A549 (cell line): ENCODE data around the gene TYRP1. TPM values are rescaled to one million over a fixed set of nuclear protein-coding genes. Genes with fewer than 3 reads are reported as not detected.

Source experiments
- ATAC-seq, 2 experiments: fragments of 200-7000 bp in 1 of 2; fragments of >200 bp in 1 of 2; cut with Nextera tagmentation in 1 of 2; cut with Tn5 transposase in 1 of 2; 3 replicates each; pipeline versions ENCODE4 v1.8.0 to v1.9.1; 2018 to 2020; ENCODE audit warnings: mild to moderate bottlenecking in 1 of 2, moderate library complexity in 1 of 2
- CTCF ChIA-PET: fragments of 300-600 bp; sonication (Branson Sonifier 250); formaldehyde crosslinking; extraction: SDS; loops from one replicate; lab custom pipeline; 2021; ENCODE audit warnings: antibody characterized with exemption, inconsistent platforms; lab: Yijun Ruan, JAX
- POLR2A ChIA-PET: fragments of 350-600 bp; formaldehyde crosslinking; extraction: SDS; loops from one replicate; lab custom pipeline; 2021; ENCODE audit warnings: antibody characterized with exemption, inconsistent platforms; lab: Yijun Ruan, JAX
- DNase-seq, 2 experiments: peaks; one replicate each; pipeline versions ENCODE4 v3.0.0 to v3.0.0-alpha.2; 2011 to 2016; ENCODE audit warnings: low read depth in 1 of 2, low spot score in 1 of 2
- FAIRE-seq: peaks from 2 replicates; lab custom pipeline; 2011; peaks lifted over from hg19 to GRCh38; lab: Jason Lieb, UNC
- H3K27ac ChIP-seq, 2 experiments: fragments of >200 bp; sonication (Bioruptor Twin); formaldehyde crosslinking; 3 replicates each; pipeline ENCODE4 v1.5.1; 2016 to 2017
- H3K4me1 ChIP-seq: fragments of >200 bp; sonication (Bioruptor Twin); formaldehyde crosslinking; 3 replicates; pipeline ENCODE4 v1.6.1; 2016
- H3K4me2 ChIP-seq: fragments of >200 bp; sonication (Bioruptor Twin); formaldehyde crosslinking; 3 replicates; pipeline ENCODE4 v1.6.1; 2016
- H3K4me3 ChIP-seq: fragments of >200 bp; sonication (Bioruptor Twin); formaldehyde crosslinking; 3 replicates; pipeline ENCODE4 v1.5.1; 2016
- H3K9me3 ChIP-seq: fragments of >200 bp; sonication (Bioruptor Twin); formaldehyde crosslinking; 3 replicates; pipeline ENCODE4 v1.6.1; 2016
- CBX2 ChIP-seq: fragments of 200-600 bp; sonication (generic); IDR thresholded peaks from 2 replicates; pipeline ENCODE4 v1.6.1; 2016; ENCODE audit warnings: low read depth, mild to moderate bottlenecking, borderline replicate concordance
- CBX8 ChIP-seq: fragments of 200-600 bp; sonication (generic); IDR thresholded peaks from 2 replicates; pipeline ENCODE4 v1.6.1; 2016
- CEBPB ChIP-seq, 2 experiments: fragments of >200 bp in 1 of 2; sonication (Bioruptor Twin) in 1 of 2; formaldehyde crosslinking in 1 of 2; IDR thresholded peaks; 2 replicates each; pipeline ENCODE4 v1.6.1; 2012 to 2016
- CHD4 ChIP-seq: fragments of 200-600 bp; sonication (generic); IDR thresholded peaks from 2 replicates; pipeline ENCODE4 v1.6.1; 2016; ENCODE audit warnings: antibody characterized with exemption, mild to moderate bottlenecking, borderline replicate concordance
- EHMT2 ChIP-seq: fragments of 200-600 bp; sonication (generic); IDR thresholded peaks from 2 replicates; pipeline ENCODE4 v1.6.1; 2016; ENCODE audit warnings: antibody characterized with exemption, low read depth, mild to moderate bottlenecking, moderate library complexity
- HDAC2 ChIP-seq: fragments of 200-600 bp; sonication (generic); IDR thresholded peaks from 2 replicates; pipeline ENCODE4 v1.6.1; 2016
- HEYL ChIP-seq: fragments of 250-450 bp; sonication (Bioruptor Pico); IDR thresholded peaks from 2 replicates; pipeline ENCODE4 v1.8.0; 2021; ENCODE audit warnings: mild to moderate bottlenecking, moderate library complexity
- HOXA7 ChIP-seq: fragments of 250-450 bp; sonication (Bioruptor Pico); IDR thresholded peaks from 2 replicates; pipeline ENCODE4 v1.5.0; 2020; ENCODE audit warnings: mild to moderate bottlenecking, moderate library complexity
- HOXB13 ChIP-seq: fragments of 250-450 bp; sonication (Bioruptor Pico); IDR thresholded peaks from 2 replicates; pipeline ENCODE4 v1.5.0; 2020; ENCODE audit warnings: low read depth, mild to moderate bottlenecking, moderate library complexity
- JUNB ChIP-seq: fragments of >200 bp; sonication (Bioruptor Twin); formaldehyde crosslinking; IDR thresholded peaks from 2 replicates; pipeline ENCODE4 v1.6.1; 2016
- KDM5A ChIP-seq: fragments of 200-600 bp; sonication (generic); IDR thresholded peaks from 2 replicates; pipeline ENCODE4 v1.6.1; 2016; ENCODE audit warnings: antibody characterized with exemption, mild to moderate bottlenecking
- MAFK ChIP-seq: fragments of 450-650 bp; IDR thresholded peaks from 2 replicates; pipeline ENCODE4 v1.6.1; 2014; ENCODE audit not compliant: partially characterized antibody
- MAZ ChIP-seq: fragments of 150-350 bp; IDR thresholded peaks from 2 replicates; pipeline ENCODE4 v1.6.1; 2014; ENCODE audit warnings: antibody characterized with exemption, low read depth, low read length, borderline replicate concordance
- NFE2L2 ChIP-seq: fragments of 150-350 bp; conservative IDR thresholded peaks from 2 replicates; pipeline ENCODE4 v1.6.1; 2014; ENCODE audit warnings: low read length
- NR3C1 ChIP-seq: fragments of >200 bp; sonication (Bioruptor Twin); formaldehyde crosslinking; IDR thresholded peaks from 3 replicates; pipeline ENCODE4 v1.6.1; 2017
- PHF8 ChIP-seq: fragments of 200-600 bp; sonication (generic); IDR thresholded peaks from 2 replicates; pipeline ENCODE4 v1.6.1; 2016; ENCODE audit warnings: low read depth, mild to moderate bottlenecking, antibody characterized with exemption, moderate library complexity, borderline replicate concordance
- POLR2A ChIP-seq: IDR thresholded peaks from 2 replicates; pipeline ENCODE4 v1.6.1; 2012; ENCODE audit warnings: mild to moderate bottlenecking, low read length
- RCOR1 ChIP-seq: fragments of 150-350 bp; IDR thresholded peaks from 2 replicates; pipeline ENCODE4 v1.6.1; 2014; ENCODE audit warnings: antibody characterized with exemption, low read length, low read depth
- RNF2 ChIP-seq: fragments of 200-600 bp; sonication (generic); IDR thresholded peaks from 2 replicates; pipeline ENCODE4 v1.6.1; 2016; ENCODE audit warnings: low read depth, mild to moderate bottlenecking, antibody characterized with exemption, moderate library complexity, borderline replicate concordance
- SREBF2 ChIP-seq: fragments of 450-650 bp; IDR thresholded peaks from 2 replicates; pipeline ENCODE4 v1.6.1; 2014; ENCODE audit warnings: mild to moderate bottlenecking, moderate library complexity
- WGBS: methylation state at CpG from one replicate; pipeline ENCODE4 v1.1.6; 2017; ENCODE audit errors: missing lambda C conversion rate; 5-methylcytosine and 5-hydroxymethylcytosine counted together
- polyA plus RNA-seq, 4 experiments: library from polyadenylated mRNA; depleted of rRNA in 3 of 4; stranded (reverse); fragments of >200 nt; fragmentation: RNase III in 1 of 4; extraction: RNeasy Plus Mini Kit Qiagen cat#74134 plus additional on column Dnase treatment in 1 of 4; gene quantifications; 2 replicates in 3 of 4; 3 replicates in 1 of 4; pipeline ENCODE4 v1.2.3, GENCODE V29; 2011 to 2017
- TF ChIP-seq, protein P1 (sequence below): fragments of 450-650 bp; IDR thresholded peaks from 2 replicates; pipeline ENCODE4 v1.6.1; 2014; ENCODE audit warnings: antibody characterized with exemption
- TF ChIP-seq, protein P2 (sequence below): IDR thresholded peaks from 2 replicates; pipeline ENCODE4 v1.6.1; 2012
- TF ChIP-seq, protein P3 (sequence below): fragments of >200 bp; sonication (Bioruptor Twin); formaldehyde crosslinking; IDR thresholded peaks from 3 replicates; pipeline ENCODE4 v1.5.1; 2016

The TYRP1 gene
- polyA plus RNA-seq, 2 of the 4 experiments (the other 2 are of a cell fraction), result 0.12 TPM

DNA sequence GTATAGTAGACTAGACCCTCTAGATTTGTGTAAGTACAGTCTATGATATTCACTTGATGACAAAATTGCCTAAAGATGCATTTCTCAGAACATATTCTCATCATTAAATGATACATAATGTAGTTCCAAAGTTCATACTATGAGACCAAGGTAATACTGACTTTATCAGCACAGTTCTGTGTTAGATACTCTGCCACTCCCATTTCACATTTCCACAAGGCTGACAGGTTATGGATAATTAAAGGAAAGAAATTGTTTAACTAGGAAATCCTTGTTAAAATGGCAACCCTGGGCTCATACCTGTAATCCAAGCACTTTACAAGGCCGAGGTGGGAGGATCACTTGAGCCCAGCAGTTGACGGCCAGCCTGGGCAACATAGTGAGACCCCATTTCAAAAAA lies 33.6 kb downstream of the TYRP1 start:
- H3K9me3 ChIP-seq, result no peaks in the 10 kb centered on the region
- no peak for ATAC-seq
- FAIRE-seq, result no peak
- 75% methylated on average over 2 of the region's 2 CpGs for WGBS
- TF ChIP-seq, protein P1, sequence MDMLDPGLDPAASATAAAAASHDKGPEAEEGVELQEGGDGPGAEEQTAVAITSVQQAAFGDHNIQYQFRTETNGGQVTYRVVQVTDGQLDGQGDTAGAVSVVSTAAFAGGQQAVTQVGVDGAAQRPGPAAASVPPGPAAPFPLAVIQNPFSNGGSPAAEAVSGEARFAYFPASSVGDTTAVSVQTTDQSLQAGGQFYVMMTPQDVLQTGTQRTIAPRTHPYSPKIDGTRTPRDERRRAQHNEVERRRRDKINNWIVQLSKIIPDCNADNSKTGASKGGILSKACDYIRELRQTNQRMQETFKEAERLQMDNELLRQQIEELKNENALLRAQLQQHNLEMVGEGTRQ, result no peak
- H3K27ac ChIP-seq, result no peak overlapping the region
- ChIA-PET POLR2A (interaction anchor here (0.8 kb wide), 1 partner anchor 50 kb away, joined by 3 read pairs; no protein-coding TSS in a partner anchor), CTCF (interaction anchor here (0.8 to 9.8 kb wide), 5 partner anchors 24 to 362 kb away, joined by 3 to 91 read pairs (median 3); partner anchors contain the start of gene LURAP1L)
- no peak overlapping the region for H3K4me2 ChIP-seq
- peaks cover 20% of the 10 kb centered on the region; the same call in 2 of the 3 replicates for H3K4me1 ChIP-seq
- H3K4me3 ChIP-seq, result no peak overlapping the region
- DNase-seq, result no peak

DNA sequence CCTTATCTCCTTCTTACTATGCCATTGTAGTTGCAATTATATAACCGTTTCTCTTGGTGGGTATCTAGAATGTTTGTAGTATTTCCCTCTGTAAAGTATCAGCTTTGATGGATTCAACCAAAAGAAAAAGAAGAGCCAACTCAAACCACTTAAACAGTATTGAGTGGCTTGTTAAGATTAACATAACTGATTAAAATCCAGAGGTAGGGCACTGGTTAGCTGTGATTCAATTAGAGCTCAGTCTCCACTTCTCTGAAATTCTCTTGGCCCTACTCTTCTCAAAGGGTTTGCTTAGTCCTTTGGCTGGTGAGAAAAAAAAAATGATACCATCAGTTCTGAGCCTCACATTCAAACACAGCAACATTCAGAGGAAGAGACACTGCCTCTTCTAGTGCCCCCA lies 37.0 kb downstream of the TYRP1 start:
- WGBS, result 84% methylated on average over 1 of the region's 1 CpG
- no peaks in the 10 kb centered on the region; the same call in 2 of the 3 replicates for H3K9me3 ChIP-seq
- TF ChIP-seq CBX8 (no peak), HOXB13 (CRISPR knock-in tag) (no peak), SREBF2 (no peak), POLR2A (no peak), EHMT2 (no peak), NR3C1 (no peak), KDM5A (no peak), CHD4 (no peak), CEBPB (IDR thresholded peaks at IDR 0.05) (no peak), NFE2L2 (no peak), JUNB (no peak), HEYL (CRISPR knock-in tag) (no peak), PHF8 (no peak), MAFK (no peak), RNF2 (no peak), HDAC2 (no peak)
- TF ChIP-seq, protein P2, sequence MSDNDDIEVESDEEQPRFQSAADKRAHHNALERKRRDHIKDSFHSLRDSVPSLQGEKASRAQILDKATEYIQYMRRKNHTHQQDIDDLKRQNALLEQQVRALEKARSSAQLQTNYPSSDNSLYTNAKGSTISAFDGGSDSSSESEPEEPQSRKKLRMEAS, result no peak
- FAIRE-seq (no peak), DNase-seq (no peak), ATAC-seq (no peak)
- ChIA-PET CTCF (interaction anchor here (1.0 to 9.4 kb wide), 6 partner anchors 11 to 154 kb away, joined by 3 to 91 read pairs (median 4); partner anchors contain the start of gene LURAP1L), POLR2A (no interaction called here)
- no peak overlapping the region for H3K4me3 ChIP-seq
- no peak overlapping the region for H3K27ac ChIP-seq
- H3K4me1 ChIP-seq, result no peaks in the 10 kb centered on the region
- H3K4me2 ChIP-seq, result no peak overlapping the region

DNA sequence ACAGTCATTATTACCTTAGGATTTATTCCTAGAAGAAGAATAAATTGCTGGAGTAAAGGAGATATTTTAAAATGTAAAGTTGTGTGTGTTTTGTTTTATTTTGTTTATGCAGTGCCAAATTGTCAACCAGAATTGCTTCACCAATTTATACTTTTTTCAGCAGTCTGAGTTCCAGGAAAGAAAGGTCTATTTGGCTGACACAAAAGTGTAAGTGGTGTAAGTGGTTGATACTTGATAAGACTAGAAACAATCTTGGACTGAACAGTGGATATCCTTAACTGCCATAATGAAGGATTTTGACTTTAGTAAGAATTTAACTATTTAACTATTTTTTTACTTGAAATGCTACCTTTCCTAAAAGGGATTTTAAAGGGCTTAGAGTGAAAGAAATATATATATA lies 37.7 kb downstream of the TYRP1 start:
- Histone ChIP-seq H3K27ac (no peak overlapping the region), H3K4me3 (no peak overlapping the region), H3K4me2 (no peak overlapping the region), H3K4me1 (no peaks in the 10 kb centered on the region), H3K9me3 (no peaks in the 10 kb centered on the region; the same call in 2 of the 3 replicates)
- POLR2A ChIA-PET, result no interaction called here
- CTCF ChIA-PET, result interaction anchor here (1.3 to 9.4 kb wide), 2 partner anchors 45 to 154 kb away, joined by 4 to 91 read pairs; partner anchors contain the start of gene LURAP1L
- TF ChIP-seq CBX2 (no peak), NFE2L2 (no peak), RNF2 (no peak), RCOR1 (no peak), HOXA7 (CRISPR knock-in tag) (no peak), MAZ (no peak), PHF8 (no peak)
- TF ChIP-seq, protein P3, sequence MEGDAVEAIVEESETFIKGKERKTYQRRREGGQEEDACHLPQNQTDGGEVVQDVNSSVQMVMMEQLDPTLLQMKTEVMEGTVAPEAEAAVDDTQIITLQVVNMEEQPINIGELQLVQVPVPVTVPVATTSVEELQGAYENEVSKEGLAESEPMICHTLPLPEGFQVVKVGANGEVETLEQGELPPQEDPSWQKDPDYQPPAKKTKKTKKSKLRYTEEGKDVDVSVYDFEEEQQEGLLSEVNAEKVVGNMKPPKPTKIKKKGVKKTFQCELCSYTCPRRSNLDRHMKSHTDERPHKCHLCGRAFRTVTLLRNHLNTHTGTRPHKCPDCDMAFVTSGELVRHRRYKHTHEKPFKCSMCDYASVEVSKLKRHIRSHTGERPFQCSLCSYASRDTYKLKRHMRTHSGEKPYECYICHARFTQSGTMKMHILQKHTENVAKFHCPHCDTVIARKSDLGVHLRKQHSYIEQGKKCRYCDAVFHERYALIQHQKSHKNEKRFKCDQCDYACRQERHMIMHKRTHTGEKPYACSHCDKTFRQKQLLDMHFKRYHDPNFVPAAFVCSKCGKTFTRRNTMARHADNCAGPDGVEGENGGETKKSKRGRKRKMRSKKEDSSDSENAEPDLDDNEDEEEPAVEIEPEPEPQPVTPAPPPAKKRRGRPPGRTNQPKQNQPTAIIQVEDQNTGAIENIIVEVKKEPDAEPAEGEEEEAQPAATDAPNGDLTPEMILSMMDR, result no peak
- ATAC-seq, result no peak
- FAIRE-seq, result no peak
- DNase-seq, result no peak
